ENCODE measurements around the gene GARNL3.

GARNL3 gene, protein sequence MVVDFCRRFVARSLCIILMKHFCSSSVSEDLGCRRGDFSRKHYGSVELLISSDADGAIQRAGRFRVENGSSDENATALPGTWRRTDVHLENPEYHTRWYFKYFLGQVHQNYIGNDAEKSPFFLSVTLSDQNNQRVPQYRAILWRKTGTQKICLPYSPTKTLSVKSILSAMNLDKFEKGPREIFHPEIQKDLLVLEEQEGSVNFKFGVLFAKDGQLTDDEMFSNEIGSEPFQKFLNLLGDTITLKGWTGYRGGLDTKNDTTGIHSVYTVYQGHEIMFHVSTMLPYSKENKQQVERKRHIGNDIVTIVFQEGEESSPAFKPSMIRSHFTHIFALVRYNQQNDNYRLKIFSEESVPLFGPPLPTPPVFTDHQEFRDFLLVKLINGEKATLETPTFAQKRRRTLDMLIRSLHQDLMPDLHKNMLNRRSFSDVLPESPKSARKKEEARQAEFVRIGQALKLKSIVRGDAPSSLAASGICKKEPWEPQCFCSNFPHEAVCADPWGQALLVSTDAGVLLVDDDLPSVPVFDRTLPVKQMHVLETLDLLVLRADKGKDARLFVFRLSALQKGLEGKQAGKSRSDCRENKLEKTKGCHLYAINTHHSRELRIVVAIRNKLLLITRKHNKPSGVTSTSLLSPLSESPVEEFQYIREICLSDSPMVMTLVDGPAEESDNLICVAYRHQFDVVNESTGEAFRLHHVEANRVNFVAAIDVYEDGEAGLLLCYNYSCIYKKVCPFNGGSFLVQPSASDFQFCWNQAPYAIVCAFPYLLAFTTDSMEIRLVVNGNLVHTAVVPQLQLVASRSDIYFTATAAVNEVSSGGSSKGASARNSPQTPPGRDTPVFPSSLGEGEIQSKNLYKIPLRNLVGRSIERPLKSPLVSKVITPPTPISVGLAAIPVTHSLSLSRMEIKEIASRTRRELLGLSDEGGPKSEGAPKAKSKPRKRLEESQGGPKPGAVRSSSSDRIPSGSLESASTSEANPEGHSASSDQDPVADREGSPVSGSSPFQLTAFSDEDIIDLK

DNA sequence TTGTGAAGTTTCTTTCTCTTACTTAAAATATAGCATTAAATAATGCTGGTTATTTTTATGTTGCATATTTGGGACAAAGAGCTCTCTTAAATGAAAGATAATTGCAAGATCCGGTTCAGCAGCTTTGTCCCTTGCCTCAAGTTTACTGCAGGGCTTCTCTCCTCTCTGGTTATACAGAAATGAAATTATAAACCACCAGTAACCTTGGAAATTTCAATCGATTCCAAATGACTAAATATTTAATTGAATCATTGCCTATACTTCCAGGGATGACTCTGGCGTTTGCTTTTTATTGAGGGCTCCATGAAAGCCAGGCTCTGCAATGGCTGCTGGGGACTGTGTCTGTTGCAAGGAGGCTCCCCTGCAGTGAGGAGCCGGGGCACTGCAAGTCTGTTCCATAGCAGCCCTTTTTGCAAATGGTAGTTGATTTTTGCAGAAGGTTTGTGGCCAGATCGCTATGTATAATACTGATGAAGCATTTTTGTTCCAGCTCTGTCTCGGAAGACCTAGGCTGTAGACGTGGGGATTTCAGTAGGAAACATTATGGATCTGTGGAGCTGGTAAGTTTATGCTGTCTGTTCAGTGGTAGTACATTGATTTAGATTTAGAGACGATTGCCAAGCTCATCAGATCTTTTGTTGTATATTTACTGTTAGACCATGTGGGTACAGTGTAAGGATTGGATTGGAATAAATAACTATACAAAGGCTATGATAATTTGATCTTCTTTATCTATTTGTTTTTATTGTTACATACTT lies at the start of gene GARNL3:
GARNL3 (plus strand) TSS at position 313 of the 758 bp plus-strand sequence; CDS start at position 417, 104 bp downstream.
- no peak for DNase-seq

- no peak for DNase-seq
Observed at GRCh38 chr9:127215268-127216209, 49.0 kb upstream of the GARNL3 start.

GRCh38 chr9:127216210-127216887 lies 48.2 kb upstream of the GARNL3 start:
- DNase-seq = no peak

- no peak for DNase-seq
Observed at GRCh38 chr9:127216888-127217217, 47.7 kb upstream of the GARNL3 start.

- DNase-seq = no peak
Observed at GRCh38 chr9:127218818-127219217, 45.8 kb upstream of the GARNL3 start.

DNA sequence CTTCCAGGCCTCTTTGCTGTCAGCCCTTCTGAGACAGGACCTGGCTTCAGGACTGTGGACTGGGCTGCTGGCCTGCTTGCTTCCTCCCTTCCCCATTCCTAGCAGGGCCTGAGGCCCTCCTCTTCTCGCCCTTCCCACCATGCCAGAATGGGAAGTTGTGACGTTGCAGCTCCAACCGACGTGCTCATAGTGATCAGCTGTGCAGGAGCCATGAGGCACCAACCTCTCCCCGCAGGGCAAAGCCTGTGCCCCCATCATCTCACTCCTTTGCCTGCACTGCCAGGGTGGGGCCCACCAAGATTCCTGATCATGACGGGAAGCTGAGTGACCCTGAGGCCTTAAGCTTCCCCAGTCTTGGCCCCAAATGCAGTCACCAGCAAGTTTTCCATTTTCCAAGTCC lies 45.1 kb upstream of the GARNL3 start:
- no peak for DNase-seq

DNA sequence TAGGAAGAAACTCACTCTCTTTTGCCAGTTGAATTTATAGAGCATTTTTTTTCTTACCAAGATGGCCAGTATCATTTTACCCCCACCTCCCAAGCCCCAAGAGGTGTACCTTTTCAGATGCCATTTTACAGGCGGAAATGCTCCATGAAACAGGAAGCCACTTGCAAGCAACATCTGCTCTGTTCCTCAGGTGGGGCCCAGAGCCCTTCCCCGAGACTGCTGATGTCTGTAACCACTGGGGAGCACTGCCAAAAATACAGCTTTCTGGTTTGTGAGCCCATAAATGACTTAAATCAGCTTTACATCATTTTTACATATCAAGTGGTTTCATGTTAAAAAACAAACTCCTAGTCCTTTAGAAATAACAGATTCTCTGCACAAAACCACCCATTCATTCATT lies 42.9 kb upstream of the GARNL3 start:
- DNase-seq = no peak

GRCh38 chr9:127222388-127223095 lies 42.0 kb upstream of the GARNL3 start:
- DNase-seq = no peak

DNA sequence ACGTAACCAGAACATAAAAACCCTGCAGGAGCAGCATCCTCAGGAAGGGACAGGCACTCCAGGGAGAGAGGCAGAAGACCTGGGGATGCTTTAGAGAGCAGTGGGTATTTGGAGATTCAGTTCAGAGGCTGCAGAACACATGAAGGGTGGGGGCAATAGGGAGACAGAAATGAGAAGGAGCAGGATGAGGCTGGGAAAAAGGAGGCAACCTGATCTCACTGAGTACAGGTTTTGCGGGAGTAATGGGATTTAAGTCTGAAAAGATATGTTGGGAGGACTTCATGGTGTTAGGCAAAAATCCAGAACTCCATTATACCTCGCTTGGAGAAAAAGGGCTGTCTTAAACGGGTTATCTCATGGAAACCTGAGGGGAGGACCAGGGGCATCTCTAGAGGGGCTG lies 41.3 kb upstream of the GARNL3 start:
- DNase-seq = no peak

DNA sequence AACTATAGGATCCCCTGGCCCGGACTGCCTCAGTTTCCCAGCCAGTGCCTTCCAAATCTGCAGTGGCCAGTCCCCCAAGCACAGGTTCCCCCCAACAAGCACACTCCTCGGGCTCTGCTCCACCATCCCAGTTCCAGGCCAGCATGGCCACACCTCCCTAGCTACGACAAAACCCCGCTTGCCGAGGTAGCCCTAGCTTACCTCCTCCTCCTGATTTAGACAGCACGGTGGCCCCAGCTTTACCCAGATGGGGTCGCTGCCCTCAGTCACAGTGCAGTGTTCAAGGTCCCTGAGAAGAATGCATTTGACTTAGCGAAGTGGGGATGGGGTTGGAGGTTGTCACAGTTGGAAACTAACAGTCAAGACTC lies 40.8 kb upstream of the GARNL3 start:
- no peak for DNase-seq

DNA sequence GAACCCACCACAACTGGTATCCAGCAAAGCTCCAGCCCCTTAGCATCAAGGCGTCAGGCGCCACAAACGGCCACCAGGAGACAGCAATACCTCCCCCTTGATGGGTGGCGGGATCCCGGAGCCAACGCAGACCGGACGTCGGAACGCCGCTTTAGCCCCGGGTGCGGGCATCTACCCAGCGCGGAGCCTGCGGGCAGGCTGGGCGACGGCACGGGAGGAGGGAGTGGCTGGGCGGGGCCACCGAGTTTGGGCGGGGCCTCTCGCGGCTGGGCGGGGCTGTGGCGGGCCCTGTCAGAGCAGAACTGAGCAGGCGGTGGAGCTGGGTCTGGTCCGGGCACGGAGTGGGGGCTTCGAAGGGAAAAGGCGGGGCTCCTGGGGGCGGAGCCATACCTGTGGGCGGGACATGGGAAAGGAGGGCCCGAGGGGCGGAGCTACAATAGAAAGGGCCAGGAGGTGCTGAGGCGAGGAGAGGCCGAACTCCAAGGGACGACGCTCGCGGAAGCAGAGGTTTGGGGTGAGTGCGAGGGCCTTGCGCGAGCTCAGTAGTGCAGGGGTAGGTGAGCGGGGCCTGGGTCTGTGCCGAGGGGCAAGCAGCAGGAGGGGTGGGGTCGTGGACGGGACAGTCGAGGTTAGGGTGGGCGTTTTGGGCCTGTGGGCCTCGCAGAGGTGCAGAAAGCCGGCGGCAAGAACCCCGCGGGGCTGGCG lies 40.2 kb upstream of the GARNL3 start:
- no peak for DNase-seq

DNA sequence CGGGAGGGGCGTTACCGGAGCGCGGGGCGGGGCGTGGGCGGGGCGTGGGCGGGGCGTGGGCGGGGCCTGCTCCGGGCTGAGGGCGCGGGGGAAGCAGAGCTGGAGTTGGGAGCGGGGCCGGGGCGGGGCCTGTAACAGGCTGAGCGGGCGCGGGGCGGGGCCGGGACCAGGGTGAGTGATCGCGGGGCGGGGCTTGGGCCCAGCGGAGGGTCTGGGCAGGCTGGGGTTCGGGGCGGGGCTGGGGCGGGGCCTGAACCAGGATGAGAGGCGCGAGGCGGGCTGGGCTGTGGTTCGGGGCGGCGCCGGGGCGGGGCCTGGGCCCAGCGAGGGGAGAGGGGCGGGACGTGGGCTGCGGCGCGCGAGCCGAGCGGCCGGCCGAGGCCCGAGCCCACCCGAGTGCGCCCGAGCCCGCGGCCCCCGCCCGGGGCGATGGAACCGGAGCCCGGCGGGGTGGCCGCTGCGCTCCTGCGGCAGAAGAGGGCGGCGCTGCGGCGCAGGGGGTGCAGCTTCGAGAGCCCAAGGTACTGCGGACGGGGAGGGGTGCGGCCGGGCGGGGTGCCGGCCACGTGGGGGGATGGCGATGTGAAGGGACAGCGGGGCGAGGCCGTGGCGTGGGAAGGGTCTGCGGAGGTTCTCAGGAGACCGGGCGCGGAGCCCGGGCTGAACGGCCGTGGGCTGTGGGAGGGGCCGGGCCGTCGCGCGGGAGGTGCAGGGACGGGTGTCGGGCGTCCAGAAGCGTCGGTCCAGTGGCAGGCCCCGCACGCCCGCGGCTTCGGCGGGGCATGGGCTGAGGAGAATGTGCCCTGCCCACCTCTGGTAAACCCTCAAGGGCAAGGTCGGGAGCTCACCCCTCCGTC lies 39.5 kb upstream of the GARNL3 start:
- DNase-seq = no peak

DNA sequence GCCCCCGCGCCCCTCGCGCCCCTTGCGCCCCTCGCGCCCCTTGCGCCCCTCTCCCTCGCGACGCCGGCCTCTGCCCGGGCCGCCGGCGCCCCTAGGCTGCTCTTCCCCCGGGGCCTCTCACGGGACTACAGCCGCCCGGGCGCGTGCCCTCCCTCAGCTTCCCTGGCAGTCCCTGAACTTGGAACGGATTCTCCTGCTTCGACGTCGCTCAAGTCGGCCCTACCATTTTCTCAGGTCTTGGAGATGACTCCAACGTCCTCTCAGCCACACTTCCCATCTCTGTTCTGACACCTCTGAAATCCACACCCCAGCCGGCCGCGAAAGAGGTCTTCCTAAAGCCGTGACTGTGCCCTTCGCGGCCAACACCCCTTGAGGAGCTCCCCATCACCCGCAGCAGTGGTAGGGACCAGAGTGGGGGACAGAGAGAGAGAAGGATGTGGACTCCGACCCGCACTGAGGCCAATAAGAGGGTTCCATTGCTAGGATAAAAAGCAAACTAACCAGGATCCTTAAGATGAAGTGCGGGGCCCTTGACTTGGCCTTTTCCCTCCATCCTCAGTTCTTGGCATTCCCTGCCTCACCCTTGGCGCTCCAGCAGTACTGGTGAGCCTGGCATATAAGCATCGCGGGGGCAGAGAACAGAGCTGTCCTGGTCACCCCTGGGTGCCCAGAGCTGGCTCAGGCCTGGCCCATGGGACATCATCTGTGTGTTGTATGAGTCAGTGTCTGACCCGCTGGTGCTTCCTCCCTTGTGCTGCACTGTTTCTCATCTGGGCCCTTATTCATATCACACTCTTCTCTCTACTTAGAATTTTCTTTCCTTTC lies 38.6 kb upstream of the GARNL3 start:
- DNase-seq = no peak

DNA sequence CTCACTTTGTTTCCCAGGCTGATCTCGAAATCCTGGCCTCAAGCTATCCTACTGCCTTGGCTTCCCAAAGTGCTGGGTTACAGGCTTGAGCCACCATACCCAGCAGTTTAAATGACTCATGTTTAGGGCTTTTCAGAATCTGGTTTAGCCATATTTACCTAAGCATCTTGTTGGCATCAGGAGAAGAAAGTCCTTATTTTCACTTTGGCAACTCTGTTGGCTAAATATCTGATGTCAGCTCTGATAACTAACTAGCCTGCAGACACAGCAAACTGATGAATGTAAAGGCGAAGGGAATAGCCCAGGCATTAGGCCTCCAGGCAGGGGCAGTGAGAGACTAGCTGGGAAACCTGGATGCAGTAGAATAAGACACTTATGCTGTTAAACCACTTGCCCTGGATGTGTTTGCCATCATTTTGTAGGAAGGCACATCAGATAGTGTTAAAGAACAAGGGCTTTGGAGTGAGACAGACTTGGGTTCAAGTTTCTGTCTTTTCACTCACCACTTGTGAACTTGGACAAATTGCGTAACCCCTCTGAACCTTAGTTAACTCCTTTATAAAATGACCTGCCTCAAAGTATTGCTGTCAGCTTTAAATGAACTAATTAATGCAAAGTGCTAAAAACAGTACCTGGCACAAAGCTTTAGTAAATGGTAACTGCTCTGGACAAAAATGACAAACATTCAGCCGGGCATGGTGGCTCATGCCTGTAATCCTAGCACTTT lies 34.7 kb upstream of the GARNL3 start:
- no peak for DNase-seq

DNA sequence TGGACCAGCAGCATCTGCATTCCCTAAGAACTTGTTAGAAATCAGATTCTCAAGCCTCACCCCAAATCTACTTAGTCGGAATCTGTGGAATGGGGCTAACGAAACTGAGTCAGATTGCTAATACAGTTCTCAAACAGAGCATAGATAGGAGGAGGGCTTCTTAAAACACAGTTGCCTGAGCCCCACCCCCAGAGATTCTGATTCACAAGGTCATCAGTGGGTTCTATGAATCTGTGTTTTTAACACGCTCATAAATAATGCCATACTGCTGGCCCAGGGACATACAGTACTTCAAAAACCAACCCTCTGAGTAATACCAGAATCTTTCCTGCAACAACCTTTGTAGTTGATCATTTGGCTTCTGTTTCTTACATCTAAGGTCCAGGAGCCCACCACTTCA lies 32.9 kb upstream of the GARNL3 start:
- no peak for DNase-seq

DNA sequence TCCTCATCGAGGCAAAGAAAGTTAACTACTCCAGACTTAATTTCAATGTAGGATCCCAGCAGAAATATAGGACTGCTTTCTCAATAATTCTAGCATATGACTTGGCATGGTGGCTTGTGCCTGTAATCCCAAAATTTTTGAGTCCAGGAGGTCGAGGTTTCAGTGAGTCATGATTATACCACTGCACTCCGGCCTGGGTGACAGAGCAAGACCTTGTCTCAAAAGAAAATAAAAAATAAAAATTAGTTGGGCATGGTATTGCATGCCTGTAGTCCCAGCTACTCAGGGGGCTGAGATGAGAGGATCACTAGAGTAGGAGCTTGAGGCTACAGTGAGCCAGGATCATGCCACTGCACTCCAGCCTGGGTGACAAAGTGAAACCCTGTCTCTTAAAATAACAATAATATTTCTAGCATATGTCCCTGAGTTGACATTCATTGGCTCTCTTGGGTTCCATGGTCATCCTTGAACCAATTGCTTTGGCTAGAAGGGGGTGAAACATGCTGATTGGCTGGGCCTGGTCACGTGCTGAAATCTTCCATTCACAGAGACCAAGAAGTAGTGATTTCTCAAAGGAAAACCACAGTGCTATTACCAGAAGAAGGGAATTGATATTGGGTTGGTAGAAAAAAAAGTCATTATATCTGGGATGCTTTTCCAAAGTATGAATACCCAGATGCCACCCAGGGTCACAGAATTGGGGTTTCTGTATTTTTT lies 31.6 kb upstream of the GARNL3 start:
- no peak for DNase-seq

DNA sequence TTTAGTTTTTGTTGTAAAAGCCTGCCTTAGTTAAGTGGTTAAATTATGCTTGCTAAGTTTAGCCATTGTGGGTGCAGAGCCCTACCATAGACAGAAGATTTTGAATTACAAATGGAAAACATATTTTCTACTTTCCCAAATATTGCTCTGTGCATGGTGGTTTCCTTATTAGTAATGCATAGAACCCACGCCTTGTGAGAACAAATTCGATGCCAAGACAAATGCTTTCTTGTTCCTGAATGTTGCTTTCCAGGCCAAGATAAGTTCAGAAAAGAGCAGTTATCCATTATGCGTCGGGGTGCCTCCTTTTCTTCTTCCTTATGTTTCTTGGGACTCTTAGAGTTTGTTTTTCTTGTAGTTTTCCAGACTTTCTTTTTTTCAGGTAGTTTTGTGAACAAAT lies 31.0 kb upstream of the GARNL3 start:
- DNase-seq = no peak
